Naive thymus-derived CD4-positive, alpha-beta T cell (primary cell): ENCODE data around the gene EIF4EBP3. TPM values are rescaled to one million over a fixed set of nuclear protein-coding genes. Genes with fewer than 3 reads are reported as not detected.

Experiments used
- ATAC-seq: fragments of 150-1000 bp; cut with Tn5 transposase; 2 replicates; pipeline ENCODE4 v1.10.0; 2021; ENCODE audit warnings: mild to moderate bottlenecking, moderate library complexity
- CTCF ChIA-PET: fragments of 350-600 bp; sonication (Branson Sonifier 250); formaldehyde crosslinking; loops from one replicate; lab custom pipeline; 2021; ENCODE audit warnings: antibody characterized with exemption; lab: Charles Lee
- POLR2A ChIA-PET: fragments of 350-600 bp; sonication (Branson Sonifier 250); formaldehyde crosslinking; loops from one replicate; lab custom pipeline; 2021; ENCODE audit warnings: antibody characterized with exemption, inconsistent platforms; lab: Charles Lee
- DNase-seq, 9 donors: peaks; one replicate each; pipeline versions ENCODE4 v3.0.0 to v3.0.0-alpha.2; 2020 to 2022; ENCODE audit warnings: mixed read lengths in 1 of 9
- H3K27ac ChIP-seq: one replicate; pipeline ENCODE4 v1.7.0; 2013; ENCODE audit warnings: mild to moderate bottlenecking, low read depth, low read length, moderate library complexity
- H3K27me3 ChIP-seq, 2 donors: one replicate each; pipeline ENCODE4 v1.7.0; 2013; ENCODE audit warnings: low read length in 2 of 2, mild to moderate bottlenecking in 2 of 2, moderate library complexity in 2 of 2; ENCODE audit not compliant: control insufficient read depth in 2 of 2, insufficient read depth in 2 of 2
- H3K36me3 ChIP-seq, 3 experiments: 1 replicate in 2 of 3; 2 replicates in 1 of 3; pipeline ENCODE4 v1.7.0; 2013; ENCODE audit warnings: low read length in 3 of 3, mild to moderate bottlenecking in 3 of 3, moderate library complexity in 1 of 3; ENCODE audit not compliant: insufficient read depth in 3 of 3, control insufficient read depth in 2 of 3
- H3K4me1 ChIP-seq, 2 donors: one replicate each; pipeline ENCODE4 v1.7.0; 2013; ENCODE audit warnings: low read length in 2 of 2, mild to moderate bottlenecking in 2 of 2, moderate library complexity in 1 of 2; ENCODE audit not compliant: control insufficient read depth in 2 of 2, insufficient read depth in 2 of 2
- H3K4me3 ChIP-seq: 2 replicates; pipeline ENCODE4 v1.7.0; 2013; ENCODE audit warnings: mild to moderate bottlenecking, low read length
- H3K9me3 ChIP-seq, 3 experiments: 1 replicate in 2 of 3; 2 replicates in 1 of 3; pipeline ENCODE4 v1.7.0; 2013; ENCODE audit warnings: low read length in 3 of 3; ENCODE audit not compliant: control insufficient read depth in 2 of 3
- H3K27ac Mint-ChIP-seq, 9 donors: one replicate each; pipeline ENCODE4 v1.8.0; 2020 to 2022; ENCODE audit warnings: mixed read lengths in 9 of 9, mild to moderate bottlenecking in 8 of 9, moderate library complexity in 5 of 9, inconsistent platforms in 2 of 9
- H3K27me3 Mint-ChIP-seq, 5 donors: one replicate each; pipeline ENCODE4 v1.8.0; 2021 to 2022; ENCODE audit warnings: mixed read lengths in 5 of 5, mild to moderate bottlenecking in 1 of 5
- H3K36me3 Mint-ChIP-seq, 5 donors: one replicate each; pipeline ENCODE4 v1.8.0; 2020 to 2022; ENCODE audit warnings: mixed read lengths in 5 of 5, mild to moderate bottlenecking in 3 of 5, inconsistent platforms in 1 of 5
- H3K4me1 Mint-ChIP-seq, 7 donors: one replicate each; pipeline ENCODE4 v1.8.0; 2020 to 2022; ENCODE audit warnings: mixed read lengths in 7 of 7, mild to moderate bottlenecking in 3 of 7, inconsistent platforms in 1 of 7
- H3K4me3 Mint-ChIP-seq, 10 donors: one replicate each; pipeline ENCODE4 v1.8.0; 2020 to 2022; ENCODE audit warnings: mild to moderate bottlenecking in 10 of 10, mixed read lengths in 10 of 10, moderate library complexity in 6 of 10, inconsistent platforms in 2 of 10
- H3K9me3 Mint-ChIP-seq, 11 donors: one replicate each; pipeline ENCODE4 v1.8.0; 2020 to 2022; ENCODE audit warnings: mixed read lengths in 11 of 11, mild to moderate bottlenecking in 4 of 11, inconsistent platforms in 1 of 11, moderate library complexity in 1 of 11
- intact Hi-C, 2 donors: fragments of 100-400 bp; cut with micrococcal nuclease; formaldehyde crosslinking; loops; one replicate each; pipeline ENCODE4 v1.15.1; 2023
- polyA plus RNA-seq, 2 donors: library from polyadenylated mRNA; unstranded; fragments of 300-500 nt; fragmentation: Illumina TruSeq; gene quantifications; one replicate each; pipeline ENCODE4 v1.2.3, GENCODE V29; 2021
- total RNA-seq, 6 experiments: library from RNA in 5 of 6; stranded (reverse) in 5 of 6; gene quantifications; 1 replicate in 5 of 6; 2 replicates in 1 of 6; pipeline ENCODE4 v1.2.3 and lab custom pipeline; 2021 to 2026

Gene EIF4EBP3
- total and polyA plus RNA-seq, 7 experiments from 2014 or later, result 12.5 to 80.8 (median 19.3) TPM

DNA sequence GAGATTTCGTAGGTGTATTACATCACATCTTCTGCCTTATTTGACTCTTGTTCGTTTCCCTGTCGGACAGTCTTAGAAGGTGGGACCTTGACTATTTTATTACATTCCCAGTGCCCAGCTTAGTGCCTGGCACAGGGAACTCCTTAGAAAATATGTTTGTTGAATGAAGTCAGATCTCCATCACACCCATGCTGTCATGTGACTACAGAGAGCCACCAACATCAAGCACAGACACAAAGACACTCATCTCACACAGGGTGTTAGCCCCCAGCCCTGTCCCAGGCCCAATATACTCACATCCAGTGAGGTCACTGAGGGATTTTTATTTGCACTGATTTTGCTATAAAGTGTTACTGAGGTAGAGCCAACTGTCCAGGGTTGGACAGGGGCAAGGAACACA, 10.5 kb downstream of the EIF4EBP3 start:
- Mint-ChIP-seq H3K27ac (peak overlapping the region; percentile 85 to 97 (median 95)), H3K4me3 (peak overlapping the region; percentile 84 to 93 (median 92)), H3K36me3 (peaks cover 0 to 31% (median 9%) of the 10 kb centered on the region in 5 donors), H3K9me3 (peaks cover 0 to 4% (median 0%) of the 10 kb centered on the region in 11 donors), H3K27me3 (no peaks in the 10 kb centered on the region), H3K4me1 (peaks cover 45 to 66% (median 53%) of the 10 kb centered on the region in 7 donors)
- Histone ChIP-seq H3K4me3 (no peak overlapping the region), H3K4me1 (peaks cover 14 to 21% of the 10 kb centered on the region in 2 donors), H3K27me3 (no peaks in the 10 kb centered on the region), H3K36me3 (peaks cover 0 to 16% (median 0%) of the 10 kb centered on the region in 3 experiments), H3K9me3 (no peaks in the 10 kb centered on the region), H3K27ac (peak overlapping the region; percentile 97)
- no peak for ATAC-seq
- ChIA-PET CTCF (interaction anchor here (0.6 kb wide), 1 partner anchor 1043 kb away, joined by 3 read pairs; no protein-coding TSS in a partner anchor), POLR2A (interaction anchor here (1.3 to 16.3 kb wide), 6 partner anchors 9 to 157 kb away, joined by 3 to 248 read pairs (median 4); partner anchors contain the start of gene EIF4EBP3)
- intact Hi-C loops, result loop anchor here (1.0 to 5.0 kb wide), 5 partner anchors 11 to 446 kb away; partner anchors contain the start of genes ANKHD1 (in 2 of the 2), EIF4EBP3 (in 2 of the 2), IK (in 1 of the 2) and NDUFA2 (in 1 of the 2)
- DNase-seq, result no peak

DNA sequence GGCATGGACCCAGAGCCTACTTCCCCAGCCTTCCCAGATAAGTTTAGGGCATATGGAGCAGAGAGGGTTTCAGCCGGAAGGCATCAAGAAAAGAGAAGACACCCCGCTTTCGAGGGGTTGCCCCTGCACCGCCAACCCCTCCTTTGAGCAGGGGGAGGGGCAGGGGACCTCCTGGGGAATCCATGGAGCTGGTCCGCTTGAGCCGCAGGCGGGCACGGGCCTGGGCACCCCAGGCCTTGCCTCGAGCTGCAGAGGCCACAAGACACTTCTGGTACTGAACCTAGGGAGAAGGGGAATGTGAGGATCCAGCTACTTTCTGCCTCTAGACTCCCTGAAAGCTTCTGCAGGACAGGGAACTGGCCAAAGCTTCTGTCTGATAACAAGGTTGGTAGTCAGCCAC, 11.1 kb downstream of the EIF4EBP3 start:
- H3K36me3 Mint-ChIP-seq, result peaks cover 0 to 27% (median 5%) of the 10 kb centered on the region in 5 donors
- peak overlapping the region in 1 of 10 donors; percentile 92 for H3K4me3 Mint-ChIP-seq
- peaks cover 17 to 26% of the 10 kb centered on the region in 2 donors for H3K4me1 ChIP-seq
- no peak overlapping the region for H3K4me3 ChIP-seq
- H3K9me3 ChIP-seq, result no peaks in the 10 kb centered on the region
- H3K9me3 Mint-ChIP-seq, result peaks cover 0 to 4% (median 0%) of the 10 kb centered on the region in 11 donors
- peaks cover 0 to 16% (median 0%) of the 10 kb centered on the region in 3 experiments for H3K36me3 ChIP-seq
- no peak overlapping the region for H3K27ac ChIP-seq
- POLR2A ChIA-PET, result interaction anchor here (1.7 to 16.3 kb wide), 2 partner anchors 9 to 158 kb away, joined by 4 to 248 read pairs; partner anchors contain the start of gene EIF4EBP3
- peak overlapping the region in 5 of 9 donors; percentile 85 to 96 (median 96) for H3K27ac Mint-ChIP-seq
- no peaks in the 10 kb centered on the region for H3K27me3 ChIP-seq
- peaks cover 40 to 66% (median 52%) of the 10 kb centered on the region in 7 donors for H3K4me1 Mint-ChIP-seq
- H3K27me3 Mint-ChIP-seq, result no peaks in the 10 kb centered on the region
- no peak for DNase-seq
- CTCF ChIA-PET, result interaction anchor here (1.0 kb wide), 2 partner anchors 11 to 161 kb away, joined by 3 read pairs; partner anchors contain the start of gene EIF4EBP3
- ATAC-seq, result no peak
- intact Hi-C loops, result loop anchor here in 1 of 2 donors (5.0 kb wide), 1 partner anchor 446 kb away; the partner anchor contains the start of gene PURA

DNA sequence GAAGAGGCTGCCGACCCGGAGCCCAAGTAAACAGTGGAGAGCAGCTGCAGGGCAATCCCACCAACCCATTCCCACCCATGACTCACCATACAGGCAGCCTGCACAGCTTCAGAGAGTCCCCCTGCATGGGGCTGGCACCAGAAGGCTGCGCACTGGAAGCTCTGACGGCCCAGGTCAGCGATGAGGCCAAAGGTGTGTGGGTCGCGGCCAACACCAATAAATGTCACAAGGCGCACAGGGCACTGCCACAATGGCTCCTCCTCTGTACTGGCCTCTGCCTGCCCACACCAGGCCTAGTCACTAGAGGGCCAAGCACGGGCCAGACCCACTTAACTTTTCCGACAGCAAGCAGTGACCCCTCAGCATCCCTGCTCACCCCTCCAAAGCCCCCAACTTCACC, 12.8 kb downstream of the EIF4EBP3 start:
- ChIA-PET CTCF (no interaction called here), POLR2A (interaction anchor here (1.1 to 16.3 kb wide), 2 partner anchors 11 to 88 kb away, joined by 6 to 248 read pairs; partner anchors contain the start of genes EIF4EBP3, IK and NDUFA2)
- Mint-ChIP-seq H3K4me3 (no peak overlapping the region), H3K4me1 (peaks cover 28 to 64% (median 51%) of the 10 kb centered on the region in 7 donors), H3K36me3 (peaks cover 0 to 26% (median 0%) of the 10 kb centered on the region in 5 donors), H3K9me3 (no peaks in the 10 kb centered on the region), H3K27ac (peak overlapping the region in 1 of 9 donors; percentile 51), H3K27me3 (no peaks in the 10 kb centered on the region)
- Histone ChIP-seq H3K27ac (no peak overlapping the region), H3K4me3 (no peak overlapping the region), H3K36me3 (peaks cover 0 to 16% (median 0%) of the 10 kb centered on the region in 3 experiments), H3K9me3 (no peaks in the 10 kb centered on the region), H3K4me1 (peaks cover 26 to 28% of the 10 kb centered on the region in 2 donors), H3K27me3 (no peaks in the 10 kb centered on the region)
- no peak for ATAC-seq
- intact Hi-C loops, result loop anchor here (5.0 to 10.0 kb wide), 4 partner anchors 453 to 1363 kb away; partner anchors contain the start of genes DIAPH1 (in 2 of the 2), HDAC3 (in 1 of the 2), RELL2 (in 1 of the 2) and SIL1 (in 1 of the 2)
- DNase-seq, result no peak

DNA sequence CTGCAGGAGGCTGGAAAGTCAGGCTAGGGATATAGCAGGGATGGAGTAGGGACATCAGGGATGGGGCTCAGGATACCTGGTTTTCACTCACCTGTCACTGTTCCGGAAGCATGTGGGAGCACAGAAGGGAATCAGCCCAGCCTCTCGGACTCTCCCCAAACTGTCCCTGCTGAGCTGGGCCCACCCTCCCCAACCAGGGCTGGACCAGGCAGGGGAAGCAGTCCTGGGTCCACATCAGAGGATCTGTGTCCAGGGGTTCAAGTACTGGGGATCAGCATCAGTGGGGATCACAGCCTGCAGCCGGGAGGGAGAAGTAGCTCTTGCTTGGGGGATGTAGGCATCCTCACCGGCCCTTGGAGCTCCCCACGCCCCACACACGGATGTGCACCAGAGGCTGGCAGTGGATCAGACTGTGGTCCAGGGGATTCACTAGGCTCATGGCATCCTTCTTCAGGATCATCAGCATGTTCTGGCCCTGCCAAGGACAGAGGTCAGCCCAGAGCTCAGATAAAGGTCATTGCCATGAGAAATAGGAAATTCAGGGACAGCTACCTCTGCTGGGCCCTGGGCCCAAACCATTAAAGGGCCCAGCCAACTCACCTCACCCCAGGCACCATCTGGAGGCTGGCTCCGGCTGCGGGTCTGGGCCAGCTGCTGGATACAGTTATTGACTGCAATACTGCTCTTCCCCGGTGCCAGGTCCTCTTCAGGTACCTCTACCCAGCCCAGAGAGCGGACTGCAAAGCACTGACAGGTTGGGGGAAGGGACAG, 14.5 kb downstream of the EIF4EBP3 start:
- peaks cover 19 to 21% of the 10 kb centered on the region in 2 donors for H3K4me1 ChIP-seq
- CTCF ChIA-PET, result no interaction called here
- POLR2A ChIA-PET, result interaction anchor here (1.2 to 16.3 kb wide), 3 partner anchors 9 to 86 kb away, joined by 5 to 248 read pairs (median 6); partner anchors contain the start of genes EIF4EBP3, IK and NDUFA2
- Mint-ChIP-seq H3K4me1 (peaks cover 24 to 64% (median 50%) of the 10 kb centered on the region in 7 donors), H3K36me3 (peaks cover 0 to 21% (median 5%) of the 10 kb centered on the region in 5 donors), H3K4me3 (peak overlapping the region in 1 of 10 donors; percentile 96), H3K27ac (peak overlapping the region in 5 of 9 donors; percentile 12 to 99 (median 58)), H3K27me3 (no peaks in the 10 kb centered on the region), H3K9me3 (no peaks in the 10 kb centered on the region)
- H3K4me3 ChIP-seq, result no peak overlapping the region
- no peak for DNase-seq
- no peak for ATAC-seq
- H3K9me3 ChIP-seq, result no peaks in the 10 kb centered on the region
- no peaks in the 10 kb centered on the region for H3K27me3 ChIP-seq
- peaks cover 0 to 25% (median 0%) of the 10 kb centered on the region in 3 experiments for H3K36me3 ChIP-seq
- no peak overlapping the region for H3K27ac ChIP-seq
- intact Hi-C loops, result loop anchor here (5.0 to 10.0 kb wide), 4 partner anchors 455 to 1365 kb away; partner anchors contain the start of genes DIAPH1 (in 2 of the 2), HDAC3 (in 1 of the 2), RELL2 (in 1 of the 2) and SIL1 (in 1 of the 2)

DNA sequence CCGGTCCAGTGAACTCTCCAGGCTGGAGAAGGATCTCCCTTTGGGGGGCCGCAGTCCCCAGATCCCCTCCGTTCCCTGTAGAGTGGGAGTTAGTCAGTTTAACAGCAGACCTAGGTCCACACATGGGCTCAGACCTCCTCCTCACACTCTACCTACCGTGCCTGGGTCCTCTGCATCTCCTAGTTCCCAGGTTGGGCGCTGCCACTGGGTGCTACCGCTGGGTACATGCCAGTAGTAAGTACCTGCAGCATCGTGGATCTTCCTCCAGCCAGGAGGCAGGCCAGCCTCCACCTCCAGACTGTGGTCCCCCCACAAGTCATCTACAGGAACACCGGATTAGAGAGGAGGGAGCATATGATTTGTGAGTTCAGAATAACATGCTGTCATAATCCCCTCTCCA, 16.1 kb downstream of the EIF4EBP3 start:
- Histone ChIP-seq H3K4me3 (peak overlapping the region; percentile 91), H3K4me1 (peaks cover 19 to 21% of the 10 kb centered on the region in 2 donors), H3K27ac (peak overlapping the region; percentile 94), H3K9me3 (no peaks in the 10 kb centered on the region), H3K27me3 (no peaks in the 10 kb centered on the region), H3K36me3 (peaks cover 0 to 41% (median 0%) of the 10 kb centered on the region in 3 experiments)
- peaks cover 20 to 67% (median 54%) of the 10 kb centered on the region in 7 donors for H3K4me1 Mint-ChIP-seq
- peak overlapping the region; percentile 92 to 99 (median 96) for H3K27ac Mint-ChIP-seq
- intact Hi-C loops, result loop anchor here (5.0 to 10.0 kb wide), 4 partner anchors 456 to 1366 kb away; partner anchors contain the start of genes DIAPH1 (in 2 of the 2), HDAC3 (in 1 of the 2), RELL2 (in 1 of the 2) and SIL1 (in 1 of the 2)
- peak overlapping the region; percentile 91 to 96 (median 94) for H3K4me3 Mint-ChIP-seq
- ATAC-seq, result no peak
- no peaks in the 10 kb centered on the region for H3K9me3 Mint-ChIP-seq
- DNase-seq, result peak in 1 of 9 donors; percentile 22
- CTCF ChIA-PET, result interaction anchor here (1.2 to 1.3 kb wide), 2 partner anchors 9 to 16 kb away, joined by 3 to 4 read pairs; partner anchors contain the start of gene EIF4EBP3
- H3K36me3 Mint-ChIP-seq, result peaks cover 3 to 24% (median 10%) of the 10 kb centered on the region in 5 donors
- POLR2A ChIA-PET, result interaction anchor here (1.0 to 16.3 kb wide), 8 partner anchors 14 to 162 kb away, joined by 3 to 248 read pairs (median 13); partner anchors contain the start of genes ANKHD1, EIF4EBP3, HARS1 and HARS2
- H3K27me3 Mint-ChIP-seq, result no peaks in the 10 kb centered on the region
